DOHH2 (cell line): Measurements from ENCODE around the gene HCCS.

ENCODE experiments used
- H3F3A ChIP-seq: fragments of 200-600 bp; sonication (generic), shearing (Covaris generic); 2 replicates; pipeline ENCODE4 v1.6.0; 2016; ENCODE audit warnings: antibody characterized with exemption, mild to moderate bottlenecking; ENCODE audit not compliant: control insufficient read depth, insufficient read depth
- H3K27ac ChIP-seq: fragments of 200-600 bp; sonication (generic); 2 replicates; pipeline ENCODE4 v1.5.1; 2014; ENCODE audit warnings: low read depth, mild to moderate bottlenecking, low read length, moderate library complexity
- H3K27me3 ChIP-seq: fragments of 200-600 bp; sonication (generic); 2 replicates; pipeline ENCODE4 v1.6.1; 2014; ENCODE audit warnings: mild to moderate bottlenecking, low read length, mixed read lengths; ENCODE audit not compliant: control insufficient read depth
- H3K36me3 ChIP-seq: fragments of 200-600 bp; sonication (generic); 2 replicates; pipeline ENCODE4 v1.6.1; 2014; ENCODE audit warnings: mild to moderate bottlenecking, low read length, moderate library complexity, mixed read lengths; ENCODE audit not compliant: control insufficient read depth
- H3K4me1 ChIP-seq: fragments of 200-600 bp; sonication (generic); 2 replicates; pipeline ENCODE4 v1.6.1; 2014; ENCODE audit warnings: mild to moderate bottlenecking, low read length, mixed read lengths; ENCODE audit not compliant: control insufficient read depth
- H3K4me2 ChIP-seq: fragments of 200-600 bp; sonication (generic); 2 replicates; pipeline ENCODE4 v1.6.0; 2014; ENCODE audit warnings: mild to moderate bottlenecking, low read length, moderate library complexity
- H3K4me3 ChIP-seq: fragments of 200-600 bp; sonication (generic); 2 replicates; pipeline ENCODE4 v1.5.1; 2014; ENCODE audit warnings: mild to moderate bottlenecking, low read length, mixed read lengths
- H3K79me2 ChIP-seq: fragments of 200-600 bp; sonication (generic); 2 replicates; pipeline ENCODE4 v1.6.1; 2014; ENCODE audit warnings: mild to moderate bottlenecking, low read length, mixed read lengths; ENCODE audit not compliant: control insufficient read depth
- H3K9me2 ChIP-seq: fragments of 200-600 bp; sonication (generic); replicated peaks from 2 replicates; pipeline ENCODE4 v1.6.1; 2014; ENCODE audit warnings: mild to moderate bottlenecking, low read length, mixed read lengths; ENCODE audit not compliant: control insufficient read depth
- H3K9me3 ChIP-seq: fragments of 200-600 bp; sonication (generic); 2 replicates; pipeline ENCODE4 v1.6.1; 2014; ENCODE audit warnings: antibody characterized with exemption, low read length, mixed read lengths; ENCODE audit not compliant: control insufficient read depth, insufficient read depth
- H4K20me1 ChIP-seq: fragments of 200-600 bp; sonication (generic); 2 replicates; pipeline ENCODE4 v1.6.0; 2014; ENCODE audit warnings: low read depth, mild to moderate bottlenecking, antibody characterized with exemption, low read length, moderate library complexity; ENCODE audit not compliant: control insufficient read depth, insufficient read depth
- EZH2phosphoT487 ChIP-seq: fragments of 200-600 bp; sonication (generic); IDR thresholded peaks from 2 replicates; pipeline ENCODE4 v1.6.1; 2017; ENCODE audit warnings: borderline replicate concordance, mild to moderate bottlenecking, antibody characterized with exemption, low read length, moderate library complexity, mixed read lengths
- TF ChIP-seq, protein P1 (sequence below): fragments of 200-600 bp; sonication (generic); IDR thresholded peaks from one replicate; pipeline ENCODE4 v1.5.1; 2014; ENCODE audit warnings: antibody characterized with exemption, mild to moderate bottlenecking, low read depth, low read length; ENCODE audit not compliant: poor library complexity, severe bottlenecking

The HCCS gene

DNA sequence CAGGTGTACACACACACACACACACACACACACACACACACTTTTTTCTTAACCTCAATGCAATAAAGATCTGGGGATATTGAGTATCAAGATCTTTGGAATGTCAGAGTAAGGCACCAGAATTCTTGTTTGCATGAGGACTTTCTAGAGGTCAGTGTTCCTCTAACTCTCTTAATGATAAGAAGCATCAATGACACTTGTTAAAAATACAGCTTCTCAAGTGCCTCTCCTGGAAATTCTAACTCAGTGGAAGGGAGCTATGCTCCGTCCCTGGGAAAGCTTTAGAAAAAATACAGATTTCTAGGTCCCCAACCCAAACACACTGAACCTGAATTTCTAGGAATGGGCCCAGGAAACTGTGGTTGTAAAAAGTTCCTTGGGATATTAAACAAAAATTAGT is 25.8 kb upstream of the HCCS start:
- no peak for TF ChIP-seq EZH2phosphoT487
- TF ChIP-seq, protein P1, sequence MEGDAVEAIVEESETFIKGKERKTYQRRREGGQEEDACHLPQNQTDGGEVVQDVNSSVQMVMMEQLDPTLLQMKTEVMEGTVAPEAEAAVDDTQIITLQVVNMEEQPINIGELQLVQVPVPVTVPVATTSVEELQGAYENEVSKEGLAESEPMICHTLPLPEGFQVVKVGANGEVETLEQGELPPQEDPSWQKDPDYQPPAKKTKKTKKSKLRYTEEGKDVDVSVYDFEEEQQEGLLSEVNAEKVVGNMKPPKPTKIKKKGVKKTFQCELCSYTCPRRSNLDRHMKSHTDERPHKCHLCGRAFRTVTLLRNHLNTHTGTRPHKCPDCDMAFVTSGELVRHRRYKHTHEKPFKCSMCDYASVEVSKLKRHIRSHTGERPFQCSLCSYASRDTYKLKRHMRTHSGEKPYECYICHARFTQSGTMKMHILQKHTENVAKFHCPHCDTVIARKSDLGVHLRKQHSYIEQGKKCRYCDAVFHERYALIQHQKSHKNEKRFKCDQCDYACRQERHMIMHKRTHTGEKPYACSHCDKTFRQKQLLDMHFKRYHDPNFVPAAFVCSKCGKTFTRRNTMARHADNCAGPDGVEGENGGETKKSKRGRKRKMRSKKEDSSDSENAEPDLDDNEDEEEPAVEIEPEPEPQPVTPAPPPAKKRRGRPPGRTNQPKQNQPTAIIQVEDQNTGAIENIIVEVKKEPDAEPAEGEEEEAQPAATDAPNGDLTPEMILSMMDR: no peak
- no peaks in the 10 kb centered on the region for H3K27me3 ChIP-seq
- H3F3A ChIP-seq: no peaks in the 10 kb centered on the region
- H3K4me1 ChIP-seq: no peaks in the 10 kb centered on the region
- H3K4me3 ChIP-seq: no peak overlapping the region
- H4K20me1 ChIP-seq: no peaks in the 10 kb centered on the region
- H3K9me2 ChIP-seq: no peaks in the 10 kb centered on the region
- H3K4me2 ChIP-seq: no peak overlapping the region
- no peak overlapping the region for H3K27ac ChIP-seq
- H3K9me3 ChIP-seq: no peaks in the 10 kb centered on the region
- H3K36me3 ChIP-seq: no peaks in the 10 kb centered on the region
- H3K79me2 ChIP-seq: no peaks in the 10 kb centered on the region

DNA sequence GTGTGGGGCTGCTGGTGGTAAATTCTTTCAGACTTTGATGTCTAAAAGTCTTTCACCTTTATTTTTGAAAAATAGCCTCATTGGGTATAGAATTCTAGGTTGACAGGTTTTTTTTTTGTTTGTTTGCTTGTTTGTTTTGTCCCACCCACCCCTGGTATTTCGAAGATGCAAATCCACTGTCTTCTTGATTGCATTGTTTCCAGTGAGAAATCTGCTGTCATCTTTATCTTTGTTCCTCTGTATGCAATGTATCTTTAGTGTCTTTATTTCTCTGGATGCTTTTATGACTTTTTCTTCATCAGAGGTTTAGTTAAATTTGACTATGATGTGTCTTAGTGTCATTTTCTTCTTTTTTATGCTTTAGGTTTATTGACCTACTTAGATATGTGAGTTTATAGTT is 21.3 kb upstream of the HCCS start:
- Histone ChIP-seq H3K27me3 (no peaks in the 10 kb centered on the region), H3K27ac (no peak overlapping the region), H3K4me3 (no peak overlapping the region), H3K79me2 (no peaks in the 10 kb centered on the region), H3K36me3 (no peaks in the 10 kb centered on the region), H3K9me2 (no peaks in the 10 kb centered on the region), H3K4me1 (no peaks in the 10 kb centered on the region), H3K4me2 (no peak overlapping the region), H3F3A (no peaks in the 10 kb centered on the region), H4K20me1 (no peaks in the 10 kb centered on the region), H3K9me3 (no peaks in the 10 kb centered on the region)
- TF ChIP-seq EZH2phosphoT487: no peak
- TF ChIP-seq, protein P1: no peak

DNA sequence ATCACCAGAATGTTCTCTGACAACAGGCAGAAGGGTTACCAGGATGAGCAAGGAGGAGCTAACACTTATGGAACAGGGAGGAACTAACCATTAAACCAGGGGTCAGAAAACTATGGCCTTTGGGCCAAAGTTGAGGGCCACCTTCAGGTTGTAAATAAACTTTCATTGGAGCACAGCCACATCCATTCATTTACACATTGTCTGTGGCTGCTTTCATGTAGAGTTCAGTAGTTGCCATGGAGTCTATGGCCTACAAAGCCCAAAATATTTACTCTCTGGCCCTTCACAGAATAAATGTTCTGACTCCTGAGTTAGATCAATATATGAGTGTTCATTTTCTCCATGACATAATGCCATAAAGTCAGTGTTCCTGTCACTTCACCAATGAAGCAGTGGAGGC is 13.2 kb upstream of the HCCS start:
- Histone ChIP-seq H3F3A (no peaks in the 10 kb centered on the region), H3K4me3 (no peak overlapping the region), H4K20me1 (no peaks in the 10 kb centered on the region), H3K27me3 (no peaks in the 10 kb centered on the region), H3K79me2 (no peaks in the 10 kb centered on the region), H3K9me3 (no peaks in the 10 kb centered on the region), H3K9me2 (no peaks in the 10 kb centered on the region), H3K36me3 (no peaks in the 10 kb centered on the region), H3K4me2 (no peak overlapping the region), H3K27ac (no peak overlapping the region), H3K4me1 (peaks cover 5% of the 10 kb centered on the region; the same call in 1 of the 2 replicates)
- TF ChIP-seq, protein P1: no peak
- no peak for TF ChIP-seq EZH2phosphoT487

DNA sequence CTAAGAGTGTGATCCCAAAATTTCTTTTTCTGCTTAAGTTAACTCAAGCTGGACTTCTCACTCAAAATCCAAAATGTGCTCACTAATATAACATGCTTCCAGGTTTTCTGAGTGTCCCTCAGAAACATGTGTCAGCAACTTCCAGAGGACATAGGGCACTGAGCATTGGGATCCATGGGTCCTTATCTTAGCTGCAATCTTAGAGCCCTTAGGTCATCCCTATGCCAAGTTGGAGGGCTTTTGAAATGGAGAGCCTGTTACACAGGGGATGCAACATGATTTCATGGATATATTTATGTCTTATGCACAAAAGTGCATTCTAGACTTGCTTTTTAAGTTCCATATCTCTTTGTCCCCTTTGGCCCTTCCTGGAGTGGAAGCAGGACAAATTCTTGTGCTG is 11.7 kb upstream of the HCCS start:
- TF ChIP-seq EZH2phosphoT487: no peak
- TF ChIP-seq, protein P1: no peak
- Histone ChIP-seq H3K4me2 (no peak overlapping the region), H3K27ac (no peak overlapping the region), H3K4me3 (no peak overlapping the region), H3K9me2 (no peaks in the 10 kb centered on the region), H3K27me3 (no peaks in the 10 kb centered on the region), H3K9me3 (no peaks in the 10 kb centered on the region), H3K36me3 (no peaks in the 10 kb centered on the region), H4K20me1 (no peaks in the 10 kb centered on the region), H3K4me1 (peaks cover 5% of the 10 kb centered on the region; the same call in 1 of the 2 replicates), H3K79me2 (no peaks in the 10 kb centered on the region), H3F3A (no peaks in the 10 kb centered on the region)
